IPS-11a (cell line): Measurements from ENCODE around the gene PLK1.
A peak's percentile ranks its signal among the peaks of the same experiment; 100 is the strongest.

ENCODE experiments used
- H3K4me3 ChIP-seq: one replicate; pipeline ENCODE4 v1.5.1; 2013; ENCODE audit warnings: low read depth, low read length, control low read depth

PLK1 gene

DNA sequence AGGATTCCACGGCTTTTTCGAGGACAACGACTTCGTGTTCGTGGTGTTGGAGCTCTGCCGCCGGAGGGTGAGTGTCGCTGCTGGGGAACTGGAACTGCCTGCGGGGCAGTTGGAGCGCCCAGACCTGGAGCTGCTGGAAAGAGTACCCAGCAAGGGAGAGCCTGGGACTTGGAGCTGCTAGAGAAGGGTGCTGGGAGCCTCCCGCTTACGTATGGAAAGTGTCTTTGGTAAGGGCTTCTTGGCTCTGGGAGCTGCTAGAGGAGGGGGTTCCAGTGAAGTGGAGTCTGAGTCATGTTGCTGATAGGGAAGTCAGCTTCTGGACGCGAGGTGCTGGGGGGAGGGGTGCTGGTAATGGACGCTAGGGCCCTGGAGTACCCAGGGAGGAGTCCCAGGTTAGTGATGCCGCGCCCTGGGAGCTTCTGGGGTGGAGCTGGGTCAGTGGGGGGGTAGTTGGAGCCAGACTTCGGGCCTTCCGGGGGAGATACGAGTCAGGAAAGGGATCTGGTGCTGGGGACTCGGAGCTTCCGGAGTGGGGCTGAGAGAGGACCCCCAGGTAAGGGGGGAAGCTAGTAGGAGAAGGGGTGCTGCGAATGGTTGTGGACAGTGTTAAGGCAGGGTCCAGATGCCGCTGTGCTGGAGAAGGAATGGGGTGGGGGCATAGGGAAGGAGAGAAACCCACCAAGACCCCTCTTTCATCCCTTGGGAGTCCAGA is 741 bp downstream of the PLK1 start:
- H3K4me3 ChIP-seq = peak overlapping the region; percentile 100

DNA sequence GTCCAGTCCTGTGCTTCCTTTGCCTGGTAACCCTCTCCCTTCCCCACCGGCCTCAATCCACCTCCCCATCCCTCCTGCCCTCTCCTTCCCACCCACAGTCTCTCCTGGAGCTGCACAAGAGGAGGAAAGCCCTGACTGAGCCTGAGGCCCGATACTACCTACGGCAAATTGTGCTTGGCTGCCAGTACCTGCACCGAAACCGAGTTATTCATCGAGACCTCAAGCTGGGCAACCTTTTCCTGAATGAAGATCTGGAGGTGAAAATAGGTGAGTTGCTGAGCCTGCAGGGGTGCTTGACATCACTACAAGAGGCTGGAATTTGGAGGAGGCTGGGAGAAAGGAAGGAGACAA is 1.3 kb downstream of the PLK1 start:
- H3K4me3 ChIP-seq = peak overlapping the region; percentile 100

DNA sequence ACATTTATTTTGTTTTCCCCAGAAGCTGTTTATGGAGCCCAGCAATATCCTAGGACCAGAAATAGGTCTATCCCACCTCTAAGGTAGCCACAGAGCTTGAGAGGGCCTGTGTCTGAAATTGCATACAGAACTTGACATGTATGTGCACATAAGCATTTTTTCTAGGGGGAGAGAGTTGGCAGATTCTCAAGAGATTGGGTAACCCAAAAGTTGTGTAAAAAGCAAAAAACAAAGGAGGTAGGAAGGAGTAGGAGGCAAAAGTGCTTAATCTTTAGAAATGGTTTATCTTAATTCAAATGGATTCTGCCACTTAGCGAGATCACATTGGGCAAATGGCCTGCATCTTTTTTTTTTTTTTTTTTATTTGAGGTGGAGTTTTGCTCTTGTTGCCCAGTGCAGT is 3.5 kb downstream of the PLK1 start:
- no peak overlapping the region for H3K4me3 ChIP-seq

DNA sequence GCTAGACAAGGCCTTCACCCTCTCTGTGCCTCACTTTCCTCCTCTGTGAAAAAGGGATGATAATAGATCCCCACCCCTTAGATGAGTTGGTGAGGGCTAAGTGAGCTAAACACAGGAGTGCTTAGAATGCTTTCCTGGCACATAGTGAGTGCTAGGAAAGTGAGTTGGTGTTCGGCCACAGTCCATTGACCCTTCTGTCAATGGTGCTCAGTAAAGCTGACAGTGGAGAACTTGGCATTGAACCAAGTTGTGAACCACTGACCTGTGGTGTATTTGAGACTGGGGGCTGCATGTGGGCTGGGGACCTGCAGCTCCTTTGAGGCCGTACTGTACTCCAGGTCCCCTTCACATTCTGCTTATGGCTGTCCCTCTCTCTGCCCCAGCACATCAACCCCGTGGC is 4.8 kb downstream of the PLK1 start:
- H3K4me3 ChIP-seq = no peak overlapping the region

DNA sequence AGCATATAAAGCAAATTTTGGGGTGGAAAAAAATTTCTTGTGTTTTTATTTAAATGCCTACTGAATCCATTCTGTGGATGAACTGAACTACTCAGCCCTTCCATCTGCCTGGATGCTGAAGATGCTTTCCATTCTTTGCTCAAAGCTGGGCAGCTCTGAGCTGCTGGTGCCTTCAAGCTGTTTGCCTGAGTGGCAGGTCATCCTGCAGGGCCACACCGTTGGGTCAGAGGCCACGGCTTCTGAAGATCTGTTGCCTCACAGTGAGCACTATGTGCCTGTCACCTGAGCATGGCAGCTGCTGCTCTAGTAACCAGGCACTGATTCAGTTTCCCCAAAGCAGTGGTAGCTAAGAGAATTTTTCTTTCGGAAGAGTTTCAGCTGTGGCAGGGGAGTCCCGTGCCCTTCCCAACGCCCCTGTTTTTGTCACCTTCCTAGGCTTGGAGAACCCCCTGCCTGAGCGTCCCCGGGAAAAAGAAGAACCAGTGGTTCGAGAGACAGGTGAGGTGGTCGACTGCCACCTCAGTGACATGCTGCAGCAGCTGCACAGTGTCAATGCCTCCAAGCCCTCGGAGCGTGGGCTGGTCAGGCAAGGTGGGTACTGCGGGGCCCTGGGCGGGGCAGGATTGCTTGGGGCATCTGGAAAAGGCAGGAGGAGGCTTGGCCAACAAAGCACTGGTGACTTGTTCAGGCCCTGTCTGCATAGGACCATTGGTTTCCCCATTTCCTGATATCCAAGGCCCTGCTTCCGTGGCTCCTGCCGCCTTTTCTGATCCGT is 8.5 kb downstream of the PLK1 start:
- H3K4me3 ChIP-seq = no peak overlapping the region

DNA sequence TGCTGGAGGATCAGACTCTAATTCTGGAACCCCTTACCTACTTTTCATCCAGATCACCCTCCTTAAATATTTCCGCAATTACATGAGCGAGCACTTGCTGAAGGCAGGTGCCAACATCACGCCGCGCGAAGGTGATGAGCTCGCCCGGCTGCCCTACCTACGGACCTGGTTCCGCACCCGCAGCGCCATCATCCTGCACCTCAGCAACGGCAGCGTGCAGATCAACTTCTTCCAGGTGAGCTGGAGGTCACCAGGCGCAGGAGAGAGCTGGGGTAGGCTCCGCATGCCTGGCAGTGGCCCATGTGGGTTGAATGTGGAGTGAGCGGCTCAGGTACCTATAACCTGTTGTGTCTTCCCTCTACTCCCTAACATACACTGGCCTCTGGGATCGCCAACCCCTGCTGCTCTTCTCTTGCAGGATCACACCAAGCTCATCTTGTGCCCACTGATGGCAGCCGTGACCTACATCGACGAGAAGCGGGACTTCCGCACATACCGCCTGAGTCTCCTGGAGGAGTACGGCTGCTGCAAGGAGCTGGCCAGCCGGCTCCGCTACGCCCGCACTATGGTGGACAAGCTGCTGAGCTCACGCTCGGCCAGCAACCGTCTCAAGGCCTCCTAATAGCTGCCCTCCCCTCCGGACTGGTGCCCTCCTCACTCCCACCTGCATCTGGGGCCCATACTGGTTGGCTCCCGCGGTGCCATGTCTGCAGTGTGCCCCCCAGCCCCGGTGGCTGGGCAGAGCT is 10.9 kb downstream of the PLK1 start:
- H3K4me3 ChIP-seq = no peak overlapping the region

DNA sequence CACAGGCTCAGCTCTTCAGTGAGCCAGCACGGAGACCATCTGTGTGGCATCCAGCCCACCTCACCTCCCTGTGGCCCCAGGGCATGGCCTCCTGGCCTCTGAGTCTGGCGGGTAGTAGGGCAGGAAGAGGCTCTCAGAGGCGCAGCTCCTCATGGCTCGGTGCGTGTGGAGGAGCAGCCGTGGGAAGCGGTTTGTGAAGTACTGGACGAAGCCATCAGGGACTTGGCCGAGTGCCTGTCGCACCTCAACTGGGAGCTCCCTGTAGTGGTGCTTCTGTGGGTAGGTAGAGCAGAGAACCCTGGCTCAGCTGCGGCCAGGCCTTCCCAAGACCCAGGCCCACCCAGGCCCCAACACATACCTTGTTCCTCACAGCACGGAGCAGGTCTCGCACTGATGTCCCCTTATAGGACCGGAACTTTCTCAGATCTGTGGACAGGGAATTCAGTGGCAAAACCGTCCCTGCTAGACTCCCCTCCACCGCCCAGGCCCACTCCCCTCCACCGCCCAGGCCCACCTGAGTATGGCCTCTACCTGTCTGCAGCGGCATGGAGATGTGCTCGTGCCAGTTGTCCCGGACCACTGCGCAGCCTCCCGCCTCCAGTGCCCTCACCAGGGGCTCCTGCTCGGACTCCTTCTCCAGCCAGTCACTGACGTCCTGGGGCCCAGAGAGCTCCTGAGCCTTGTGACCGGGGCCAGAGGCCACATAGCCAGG is 12.2 kb downstream of the PLK1 start:
- no peak overlapping the region for H3K4me3 ChIP-seq

DNA sequence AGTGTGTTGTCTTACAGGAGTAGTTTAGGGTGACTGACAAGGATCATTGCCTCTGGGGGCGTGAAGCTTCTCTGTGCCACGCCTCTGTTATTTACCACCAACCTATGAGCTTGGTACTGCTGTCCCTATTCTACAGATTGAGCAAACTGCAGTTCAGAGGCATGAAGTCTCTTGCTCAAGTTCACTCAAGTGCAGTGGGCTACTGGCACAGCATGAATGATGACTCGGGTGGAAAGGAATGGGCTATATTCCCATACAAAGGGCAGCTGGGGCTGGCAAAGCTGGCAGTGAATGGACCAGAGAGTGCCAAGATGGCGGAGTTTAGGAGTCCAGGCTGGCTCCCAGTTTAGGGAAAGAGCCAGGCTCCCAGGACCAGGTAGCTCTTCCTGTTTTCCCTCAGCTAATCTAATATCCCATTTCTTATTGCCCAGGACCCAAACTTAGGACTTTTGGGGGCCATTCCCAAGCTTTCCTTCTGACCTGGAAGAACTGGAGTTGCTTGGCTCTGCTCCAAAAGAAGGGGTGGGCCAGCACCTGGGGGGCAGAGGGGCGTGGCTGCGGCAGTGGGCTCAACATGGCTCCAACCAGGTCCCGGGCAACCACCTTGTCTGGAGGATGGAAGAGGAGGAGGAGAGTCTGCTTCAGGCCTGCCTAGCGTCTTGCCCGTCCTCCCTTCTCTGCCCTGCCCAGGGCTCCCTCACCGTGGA is 12.9 kb downstream of the PLK1 start:
- H3K4me3 ChIP-seq = no peak overlapping the region

DNA sequence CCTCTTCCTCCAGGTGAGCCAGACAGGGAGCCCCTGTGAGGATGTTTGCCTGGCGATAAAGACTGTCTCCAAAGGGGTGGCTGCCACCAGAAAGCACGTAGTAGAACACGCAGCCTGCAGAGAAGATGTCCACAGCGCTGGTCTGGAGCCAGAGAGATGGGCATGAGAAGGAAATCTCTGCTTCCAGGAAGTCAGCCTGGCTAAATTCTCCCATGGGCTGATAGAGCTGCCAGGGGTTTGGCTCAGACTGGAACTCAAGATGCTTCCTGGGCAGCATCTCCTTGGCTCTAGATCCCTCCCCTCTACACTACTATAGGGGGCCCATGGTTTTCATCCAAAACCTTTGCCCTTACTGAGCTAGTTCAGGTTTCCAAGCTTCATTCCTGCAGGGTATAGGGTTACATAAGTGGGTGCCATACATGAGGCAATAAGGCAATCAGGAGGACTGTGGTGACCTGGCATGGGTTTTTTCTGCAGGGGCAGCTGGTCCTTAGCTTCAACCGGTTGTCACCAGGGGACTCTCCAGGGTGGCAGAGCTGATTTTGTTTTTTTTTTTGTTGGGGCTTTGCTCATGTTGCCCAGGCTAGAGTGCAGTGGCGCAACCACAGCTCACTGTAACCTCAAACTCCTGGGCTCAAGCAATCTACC is 13.6 kb downstream of the PLK1 start:
- no peak overlapping the region for H3K4me3 ChIP-seq

DNA sequence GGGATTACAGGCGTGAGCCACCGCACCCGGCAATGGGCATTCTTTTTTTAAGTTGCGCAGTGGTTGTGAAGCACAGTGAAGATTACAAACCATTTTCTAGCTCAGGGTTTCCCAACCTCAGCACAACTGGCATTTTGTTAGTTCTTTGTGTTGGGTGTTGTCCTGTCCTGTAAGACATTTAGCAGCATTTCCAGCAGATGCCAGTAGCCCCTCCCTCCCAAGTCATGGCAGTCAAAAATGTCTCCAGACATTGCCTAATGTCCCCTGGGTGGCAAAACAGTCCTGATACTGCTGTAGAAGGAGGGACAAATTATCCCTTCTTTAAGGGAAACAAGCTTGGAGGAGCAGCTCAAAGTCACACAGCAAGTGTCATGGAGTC is 15.6 kb downstream of the PLK1 start:
- peak overlapping the region; percentile 38 for H3K4me3 ChIP-seq

DNA sequence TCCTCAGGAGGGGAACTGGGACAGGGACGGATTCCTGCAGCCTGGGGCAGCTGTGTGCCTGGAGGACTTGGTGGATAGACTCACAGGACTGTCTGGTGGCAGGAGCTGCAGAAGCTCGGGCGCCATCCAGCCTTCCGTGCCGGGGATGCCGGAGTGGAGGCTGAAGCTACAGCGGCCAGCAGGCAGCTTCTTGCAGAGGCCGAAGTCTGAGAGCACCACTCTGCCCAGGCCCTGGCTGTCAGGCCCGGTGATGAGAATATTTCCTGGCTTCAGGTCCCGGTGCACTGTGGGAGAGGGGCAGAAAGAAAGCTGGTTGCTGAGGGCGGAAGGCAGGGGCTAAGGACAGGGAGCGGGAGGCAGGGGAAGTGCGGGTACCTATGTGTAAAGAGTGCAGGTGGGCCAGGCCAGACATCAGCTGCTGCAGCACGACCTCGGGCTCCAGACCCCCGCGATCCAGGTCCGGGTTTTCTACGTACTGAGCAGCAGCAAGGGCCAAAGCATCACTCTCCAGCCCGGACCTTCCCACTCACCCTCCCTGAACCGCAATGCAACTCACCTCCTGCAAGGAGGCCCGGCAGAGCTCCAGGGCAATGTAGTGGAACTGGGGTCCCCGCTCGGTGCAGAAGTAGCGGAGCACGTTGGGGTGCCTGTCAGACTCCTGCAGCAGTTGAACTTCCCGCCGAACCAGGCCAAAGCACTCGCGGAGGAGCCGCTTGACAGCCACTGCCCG is 16.1 kb downstream of the PLK1 start:
- H3K4me3 ChIP-seq = peak overlapping the region; percentile 38

DNA sequence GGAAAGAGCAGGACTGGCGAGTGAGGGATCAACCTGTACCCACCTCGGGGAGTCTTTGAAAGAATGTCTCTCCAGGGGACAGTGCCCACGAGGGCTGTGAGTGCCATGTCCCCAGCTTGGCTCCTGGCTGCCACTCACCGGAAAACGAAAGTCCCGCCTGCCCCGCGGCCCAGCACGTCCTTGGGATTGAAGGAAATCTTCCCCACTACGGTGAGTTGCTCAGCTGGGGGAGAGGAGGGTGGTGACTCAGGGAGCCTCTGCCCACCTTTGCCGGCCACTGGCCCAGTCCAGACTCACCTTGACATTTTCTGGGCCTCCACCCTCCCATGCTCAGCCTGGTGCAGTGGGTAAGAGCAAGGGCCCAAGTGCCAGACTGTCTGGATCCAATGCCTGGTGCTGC is 17.1 kb downstream of the PLK1 start:
- H3K4me3 ChIP-seq = no peak overlapping the region

DNA sequence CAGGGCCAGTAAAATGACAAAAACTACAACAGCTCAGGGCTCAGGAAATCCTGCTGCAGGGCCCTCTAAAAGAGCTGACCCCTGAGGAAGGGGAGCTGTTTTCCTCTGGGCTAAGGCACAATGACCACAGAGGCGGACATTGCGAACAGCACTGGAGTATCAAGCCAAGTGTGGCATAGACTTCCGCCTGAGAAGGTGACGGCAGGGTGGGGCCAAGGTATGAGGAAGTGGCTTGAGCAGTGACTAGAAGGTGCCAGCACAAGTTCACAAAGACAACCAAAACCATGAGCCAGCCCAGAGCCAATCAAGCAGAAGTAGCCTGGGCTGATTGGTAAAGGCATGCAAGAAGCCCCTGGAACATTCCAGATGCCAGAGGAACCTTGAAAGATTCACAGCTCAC is 20.4 kb downstream of the PLK1 start:
- no peak overlapping the region for H3K4me3 ChIP-seq

DNA sequence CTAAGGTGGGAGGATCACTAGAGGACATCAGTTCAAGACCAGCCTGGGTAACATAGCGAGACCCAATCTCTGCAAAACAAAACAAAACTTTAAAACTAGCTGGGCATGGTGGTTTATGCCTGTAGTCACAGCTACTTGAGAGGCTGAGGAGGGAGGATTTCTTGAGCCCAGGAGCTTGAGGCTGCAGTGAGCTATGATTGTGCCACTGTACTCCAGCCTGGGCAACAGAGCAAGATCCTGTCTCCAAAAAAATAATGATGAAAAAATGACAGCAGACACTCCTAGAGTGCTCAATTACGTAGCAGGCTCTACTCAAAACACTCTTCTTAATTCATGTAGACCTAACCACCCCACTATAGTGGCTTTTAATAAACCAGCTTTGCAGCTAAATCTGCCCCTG is 21.4 kb downstream of the PLK1 start:
- no peak overlapping the region for H3K4me3 ChIP-seq

DNA sequence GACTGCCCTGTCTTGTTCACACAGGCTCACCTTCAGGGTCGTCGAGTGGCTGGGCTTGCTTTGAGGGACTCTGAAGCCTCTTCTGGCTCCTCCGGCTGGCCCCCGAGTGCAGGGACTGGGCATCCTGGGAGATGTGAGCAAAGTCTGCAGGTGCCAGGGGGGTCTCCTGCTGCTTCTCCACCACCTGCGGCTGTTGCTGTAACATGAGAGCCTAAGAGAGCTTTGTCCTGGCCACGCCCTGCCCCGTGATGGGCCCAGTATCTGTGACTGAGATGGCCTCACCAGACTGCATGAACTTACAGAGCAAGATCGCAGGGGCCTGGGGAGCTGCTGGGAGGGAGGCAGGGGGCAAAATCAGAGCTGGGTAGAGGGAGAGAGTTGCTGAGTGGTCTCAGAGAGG is 21.8 kb downstream of the PLK1 start:
- H3K4me3 ChIP-seq = no peak overlapping the region

DNA sequence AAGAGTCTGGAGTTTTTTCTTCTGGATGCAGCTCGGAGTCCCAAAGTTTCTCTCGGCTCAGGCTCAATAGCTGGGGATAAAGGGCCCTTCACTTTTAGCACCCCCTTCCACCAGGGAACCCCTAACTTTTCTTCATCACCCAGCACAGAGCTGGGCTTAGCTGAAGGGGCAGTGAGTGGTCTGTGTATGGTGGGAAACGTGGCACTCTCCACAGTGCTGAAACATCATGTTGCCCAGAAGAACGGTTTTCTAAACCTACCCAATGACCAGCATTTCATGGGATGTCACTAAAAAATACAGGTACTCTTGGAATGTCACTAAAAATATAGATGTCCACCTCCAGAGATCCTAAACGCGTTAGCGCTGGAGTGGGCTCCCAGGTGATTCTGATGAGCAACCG is 22.4 kb downstream of the PLK1 start:
- H3K4me3 ChIP-seq = no peak overlapping the region

DNA sequence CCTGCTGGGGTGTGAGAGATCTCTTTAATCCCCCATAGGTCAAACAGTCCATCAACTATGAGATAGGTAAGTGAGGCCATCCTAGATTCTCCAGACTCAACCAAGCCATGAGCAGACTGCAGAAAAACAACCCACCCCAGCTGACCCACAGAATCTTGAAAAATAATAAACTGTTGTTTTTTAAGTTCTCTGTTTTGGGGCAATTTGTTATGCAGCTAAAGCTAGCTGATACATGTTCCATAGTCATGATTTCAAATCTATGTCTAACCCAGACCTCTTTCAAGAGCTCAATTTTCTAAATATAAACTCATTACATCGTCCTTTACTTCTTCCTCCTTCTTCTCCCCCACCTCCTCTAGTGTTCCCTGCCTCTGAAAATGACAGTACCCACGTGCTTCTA is 24.3 kb downstream of the PLK1 start:
- no peak overlapping the region for H3K4me3 ChIP-seq

DNA sequence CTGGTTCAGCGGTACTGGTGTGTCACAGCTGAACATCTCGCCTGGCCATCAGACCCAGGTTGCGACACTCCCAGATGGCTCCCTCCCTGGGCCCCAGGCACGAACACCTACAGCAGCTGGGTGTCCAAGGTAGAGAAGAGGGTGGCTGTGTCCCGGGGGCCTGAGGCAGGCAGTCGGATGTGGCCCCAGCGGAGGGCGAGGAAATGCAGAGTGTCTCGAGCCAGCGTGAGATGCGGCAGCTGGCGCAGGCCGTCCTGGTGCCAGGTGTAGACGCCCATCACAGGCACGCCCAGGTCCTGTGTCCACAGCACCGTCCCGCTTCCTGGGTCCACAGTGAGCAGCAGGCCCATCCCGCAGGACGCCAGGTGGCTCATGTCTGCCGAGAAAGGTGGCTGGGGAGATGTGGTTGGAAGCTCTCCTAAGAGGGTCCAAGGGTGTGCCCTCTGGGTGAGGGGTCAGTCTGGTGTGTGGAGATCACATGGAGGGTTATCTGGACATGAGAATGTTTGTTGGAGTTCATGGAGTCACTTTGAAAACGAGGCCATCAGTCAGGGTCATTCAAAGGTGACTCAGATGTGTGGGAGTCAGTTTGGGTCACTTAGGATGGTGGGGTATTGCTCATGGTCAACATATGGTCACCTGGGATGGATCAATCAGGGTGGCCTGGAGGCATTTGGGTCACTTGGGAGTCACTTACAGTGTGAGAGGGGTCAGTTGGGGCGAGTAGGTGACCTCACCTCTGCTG is 26.3 kb downstream of the PLK1 start:
- H3K4me3 ChIP-seq = no peak overlapping the region

DNA sequence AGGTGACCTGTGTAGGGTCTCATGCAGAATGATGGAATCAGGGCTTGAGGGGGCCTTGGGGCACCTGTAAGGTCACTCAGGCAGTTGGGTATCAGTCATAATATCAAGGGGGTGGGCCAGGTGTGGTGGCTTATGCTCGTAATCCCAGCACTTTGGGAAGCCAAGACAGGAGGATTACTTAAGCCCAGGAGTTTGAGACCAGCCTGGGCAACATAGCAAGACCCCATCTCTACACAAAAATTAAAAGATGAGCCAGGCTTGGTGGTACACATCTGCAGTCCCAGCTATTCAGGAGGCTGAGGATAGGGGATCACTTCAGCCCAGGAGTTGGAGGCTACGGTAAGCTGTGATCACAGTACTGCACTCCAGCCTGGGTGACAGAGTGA is 26.8 kb downstream of the PLK1 start:
- H3K4me3 ChIP-seq = no peak overlapping the region
